T-helper 2 cell treated with Interferon-gamma antibody and Interleukin-4, amounts not matched to agents 5 μg/mL and 100 μg/mL, for 36 hours (primary cell): ENCODE results near the gene GP1BB.
"Not testable (repeated sequence)": the region's sequence is repeated elsewhere in the genome, so short reads cannot be mapped to it uniquely, and the experiment has no call there.

Experiments
- DNase-seq: peaks from one replicate; pipeline ENCODE4 v3.0.0; 2021; ENCODE audit warnings: low spot score
- H3K27ac Mint-ChIP-seq: one replicate; pipeline ENCODE4 v1.8.0; 2021; ENCODE audit warnings: mild to moderate bottlenecking, mixed read lengths
- H3K27me3 Mint-ChIP-seq: one replicate; pipeline ENCODE4 v1.8.0; 2021; ENCODE audit warnings: low read depth, mixed read lengths
- H3K36me3 Mint-ChIP-seq: one replicate; pipeline ENCODE4 v1.8.0; 2021; ENCODE audit warnings: low read depth, mixed read lengths
- H3K4me1 Mint-ChIP-seq: one replicate; pipeline ENCODE4 v1.8.0; 2021; ENCODE audit warnings: low read depth, mixed read lengths
- H3K4me3 Mint-ChIP-seq: one replicate; pipeline ENCODE4 v1.8.0; 2022; ENCODE audit warnings: mild to moderate bottlenecking, moderate library complexity, mixed read lengths
- H3K9me3 Mint-ChIP-seq: one replicate; pipeline ENCODE4 v1.8.0; 2021; ENCODE audit warnings: mixed read lengths

GP1BB gene

GRCh38 chr22:19687561-19688300, 35.6 kb upstream of the GP1BB start:
- H3K4me1 Mint-ChIP-seq: no peaks in the 10 kb centered on the region
- no peak overlapping the region for H3K27ac Mint-ChIP-seq
- DNase-seq: no peak
- no peaks in the 10 kb centered on the region for H3K36me3 Mint-ChIP-seq
- no peaks in the 10 kb centered on the region for H3K9me3 Mint-ChIP-seq
- peaks cover 15% of the 10 kb centered on the region for H3K27me3 Mint-ChIP-seq
- no peak overlapping the region for H3K4me3 Mint-ChIP-seq

- Mint-ChIP-seq H3K4me3 (no peak overlapping the region), H3K36me3 (no peaks in the 10 kb centered on the region), H3K27me3 (peaks cover 10% of the 10 kb centered on the region), H3K4me1 (no peaks in the 10 kb centered on the region), H3K9me3 (no peaks in the 10 kb centered on the region), H3K27ac (no peak overlapping the region)
- no peak for DNase-seq
These were observed 34.7 kb upstream of the GP1BB start for GRCh38 chr22:19688301-19689290.

GRCh38 chr22:19689408-19689807, 33.9 kb upstream of the GP1BB start:
- H3K36me3 Mint-ChIP-seq: no peaks in the 10 kb centered on the region
- no peaks in the 10 kb centered on the region for H3K9me3 Mint-ChIP-seq
- no peaks in the 10 kb centered on the region for H3K4me1 Mint-ChIP-seq
- peaks cover 4% of the 10 kb centered on the region for H3K27me3 Mint-ChIP-seq
- DNase-seq: no peak
- H3K4me3 Mint-ChIP-seq: no peak overlapping the region
- no peak overlapping the region for H3K27ac Mint-ChIP-seq

- peaks cover 4% of the 10 kb centered on the region for H3K27me3 Mint-ChIP-seq
- H3K4me3 Mint-ChIP-seq: no peak overlapping the region
- H3K4me1 Mint-ChIP-seq: no peaks in the 10 kb centered on the region
- no peaks in the 10 kb centered on the region for H3K36me3 Mint-ChIP-seq
- DNase-seq: no peak
- no peaks in the 10 kb centered on the region for H3K9me3 Mint-ChIP-seq
- H3K27ac Mint-ChIP-seq: no peak overlapping the region
These were observed 32.2 kb upstream of the GP1BB start for GRCh38 chr22:19691007-19691720.

GRCh38 chr22:19691721-19692341, 31.5 kb upstream of the GP1BB start:
- H3K9me3 Mint-ChIP-seq: no peaks in the 10 kb centered on the region
- H3K27me3 Mint-ChIP-seq: peaks cover 2% of the 10 kb centered on the region
- no peak overlapping the region for H3K4me3 Mint-ChIP-seq
- H3K27ac Mint-ChIP-seq: no peak overlapping the region
- H3K4me1 Mint-ChIP-seq: no peaks in the 10 kb centered on the region
- no peak for DNase-seq
- no peaks in the 10 kb centered on the region for H3K36me3 Mint-ChIP-seq

- Mint-ChIP-seq H3K27me3 (peaks cover 4% of the 10 kb centered on the region), H3K4me3 (no peak overlapping the region)
These were observed 29.8 kb upstream of the GP1BB start for GRCh38 chr22:19693581-19693980.

GRCh38 chr22:19693981-19694670, 29.2 kb upstream of the GP1BB start:
- DNase-seq: no peak
- Mint-ChIP-seq H3K27me3 (peaks cover 4% of the 10 kb centered on the region), H3K4me3 (no peak overlapping the region), H3K36me3 (no peaks in the 10 kb centered on the region), H3K4me1 (no peaks in the 10 kb centered on the region), H3K9me3 (no peaks in the 10 kb centered on the region), H3K27ac (no peak overlapping the region)

More at GRCh38 chr22:19693581-19693980, 29.8 kb upstream of the GP1BB start:
- DNase-seq: no peak
- Mint-ChIP-seq H3K9me3 (no peaks in the 10 kb centered on the region), H3K4me1 (no peaks in the 10 kb centered on the region), H3K27ac (no peak overlapping the region), H3K36me3 (no peaks in the 10 kb centered on the region)

GRCh38 chr22:19694696-19695095, 28.6 kb upstream of the GP1BB start:
- Mint-ChIP-seq H3K36me3 (no peaks in the 10 kb centered on the region), H3K27ac (no peak overlapping the region), H3K27me3 (peaks cover 4% of the 10 kb centered on the region), H3K4me1 (no peaks in the 10 kb centered on the region), H3K4me3 (no peak overlapping the region), H3K9me3 (no peaks in the 10 kb centered on the region)
- no peak for DNase-seq

- Mint-ChIP-seq H3K4me1 (no peaks in the 10 kb centered on the region), H3K9me3 (no peaks in the 10 kb centered on the region), H3K27ac (no peak overlapping the region), H3K27me3 (peaks cover 8% of the 10 kb centered on the region), H3K36me3 (no peaks in the 10 kb centered on the region), H3K4me3 (no peak overlapping the region)
- no peak for DNase-seq
These were observed 26.6 kb upstream of the GP1BB start for GRCh38 chr22:19696504-19697276.

GRCh38 chr22:19697871-19698270, 25.5 kb upstream of the GP1BB start:
- H3K27me3 Mint-ChIP-seq, DNase-seq, H3K4me3 Mint-ChIP-seq, H3K27ac Mint-ChIP-seq, H3K9me3 Mint-ChIP-seq, H3K36me3 Mint-ChIP-seq, H3K4me1 Mint-ChIP-seq: not testable (repeated sequence)

- H3K36me3 Mint-ChIP-seq: no peaks in the 10 kb centered on the region
- no peaks in the 10 kb centered on the region for H3K9me3 Mint-ChIP-seq
- no peak overlapping the region for H3K27ac Mint-ChIP-seq
- H3K4me1 Mint-ChIP-seq: no peaks in the 10 kb centered on the region
- no peak overlapping the region for H3K4me3 Mint-ChIP-seq
- H3K27me3 Mint-ChIP-seq: peaks cover 8% of the 10 kb centered on the region
- no peak for DNase-seq
These were observed 22.4 kb upstream of the GP1BB start for GRCh38 chr22:19700790-19701419.

GRCh38 chr22:19701420-19702145, 21.8 kb upstream of the GP1BB start:
- Mint-ChIP-seq H3K4me1 (no peaks in the 10 kb centered on the region), H3K27ac (no peak overlapping the region), H3K36me3 (no peaks in the 10 kb centered on the region), H3K27me3 (peaks cover 8% of the 10 kb centered on the region), H3K4me3 (no peak overlapping the region), H3K9me3 (no peaks in the 10 kb centered on the region)
- DNase-seq: no peak
